GM21529 (cell line): ENCODE measurements around the gene ATP8B4.
A peak's percentile ranks its signal among the peaks of the same experiment; 100 is the strongest.
"Not testable (repeated sequence)": the region's sequence is repeated elsewhere in the genome, so short reads cannot be mapped to it uniquely, and the experiment has no call there.

Source experiments
- ATAC-seq: cut with Tn5 transposase; IDR thresholded peaks from one replicate; pipeline ENCODE4 v1.9.1; 2021; ENCODE audit not compliant: unreplicated experiment

Gene ATP8B4

DNA sequence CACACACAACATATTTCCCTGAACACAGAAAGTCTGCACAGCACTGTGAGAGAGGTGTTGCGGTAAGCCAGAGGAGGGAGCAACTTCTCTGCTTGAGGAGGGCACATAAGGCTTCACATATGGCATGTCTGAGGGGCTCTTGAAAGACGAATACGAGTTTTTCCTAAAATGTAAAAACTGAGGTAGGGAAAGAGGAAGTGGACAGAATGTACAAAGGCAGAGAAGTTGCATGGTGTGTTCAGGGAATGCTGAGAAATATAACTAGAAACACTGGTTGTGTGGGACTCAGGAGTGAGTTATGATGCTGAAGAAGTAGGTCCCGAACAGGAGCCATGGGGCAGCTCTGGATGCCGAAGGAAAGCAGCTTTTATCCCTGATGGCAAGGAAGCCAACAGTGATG, 22.8 kb upstream of the ATP8B4 start:
- ATAC-seq = no peak

GRCh38 chr15:50140983-50141382, 21.9 kb upstream of the ATP8B4 start:
- no peak for ATAC-seq

DNA sequence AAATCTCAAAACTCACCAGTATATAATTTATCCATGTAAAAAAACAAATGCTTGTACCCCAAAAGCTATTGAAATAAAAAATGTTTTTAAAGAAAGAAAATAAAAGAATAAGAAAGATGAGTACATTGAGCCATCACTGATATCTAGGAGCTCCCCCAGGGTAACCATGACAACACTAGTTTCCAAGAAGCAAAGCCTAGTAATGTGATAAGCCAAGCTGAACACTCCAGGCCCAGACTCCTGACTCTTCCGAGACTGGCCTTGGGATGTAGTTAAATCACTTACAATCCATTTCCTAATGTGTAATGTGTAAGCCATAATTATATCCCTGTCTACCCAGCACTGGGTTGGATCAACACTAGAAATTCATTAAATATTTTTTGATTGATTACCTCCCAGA, 21.1 kb upstream of the ATP8B4 start:
- no peak for ATAC-seq

- ATAC-seq = no peak
Measured at GRCh38 chr15:50138391-50138790, 19.4 kb upstream of the ATP8B4 start.

DNA sequence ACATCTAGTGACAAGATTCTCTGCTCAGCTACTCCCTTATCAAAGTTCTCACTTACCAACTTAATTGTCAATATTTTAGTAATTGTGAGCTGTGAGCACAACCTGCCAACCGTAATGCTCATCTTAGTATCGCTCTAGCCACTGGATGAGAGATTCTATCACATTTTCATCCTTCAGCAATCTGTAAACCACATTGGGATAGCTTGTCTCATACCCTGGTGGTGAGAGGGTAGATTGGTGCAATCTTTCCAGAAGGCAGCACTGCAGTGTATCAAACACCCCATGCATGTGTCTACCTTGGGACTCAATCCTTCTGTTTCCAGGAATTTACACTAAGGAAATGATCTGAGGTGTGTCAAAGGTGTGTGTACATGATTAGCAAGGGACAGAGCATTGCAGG, 18.9 kb upstream of the ATP8B4 start:
- no peak for ATAC-seq

DNA sequence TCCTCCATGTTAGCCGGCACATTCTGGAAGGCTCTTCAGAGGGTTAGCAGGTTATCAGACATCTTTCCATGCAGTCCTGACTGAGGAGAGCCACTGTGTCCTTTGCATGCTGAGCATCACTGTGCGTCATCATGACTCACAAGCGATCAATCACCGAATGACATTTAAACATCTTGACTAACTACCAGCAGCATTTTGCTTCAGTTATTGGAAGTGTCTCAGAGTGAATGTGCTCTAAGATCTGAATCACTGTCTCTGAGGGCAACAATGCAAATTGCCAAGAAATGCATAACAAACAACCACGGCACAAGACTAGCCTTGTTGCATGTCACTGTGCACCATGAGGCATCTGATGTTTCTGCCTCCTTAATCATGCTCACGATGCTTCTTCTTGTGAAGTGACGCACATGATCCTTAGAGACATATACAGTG, 18.3 kb upstream of the ATP8B4 start:
- ATAC-seq = no peak

DNA sequence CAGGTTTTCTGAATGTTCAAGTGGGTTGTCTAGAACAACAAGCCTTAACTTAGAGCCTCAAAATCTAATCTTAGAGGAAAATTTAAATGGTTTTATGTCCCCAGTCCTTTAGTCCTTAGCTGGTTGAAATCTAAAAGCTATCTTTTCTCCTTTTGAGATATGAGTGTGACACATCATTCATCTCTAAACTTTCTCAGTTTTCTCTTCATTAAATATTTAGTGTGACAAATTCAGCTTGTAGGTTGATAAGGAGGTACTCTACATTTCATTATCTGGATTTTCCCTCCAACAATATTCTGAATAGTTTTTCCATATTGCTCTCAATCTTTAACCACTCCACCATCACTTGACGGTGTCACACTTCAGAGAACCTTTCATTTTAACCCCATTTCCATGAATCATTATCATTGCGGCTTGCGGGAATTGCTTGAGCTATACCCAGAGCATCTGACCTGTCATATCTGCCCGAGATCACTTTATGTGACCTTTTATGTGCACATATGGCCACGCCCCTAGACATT, 16.1 kb upstream of the ATP8B4 start:
- ATAC-seq = peak; percentile 56

DNA sequence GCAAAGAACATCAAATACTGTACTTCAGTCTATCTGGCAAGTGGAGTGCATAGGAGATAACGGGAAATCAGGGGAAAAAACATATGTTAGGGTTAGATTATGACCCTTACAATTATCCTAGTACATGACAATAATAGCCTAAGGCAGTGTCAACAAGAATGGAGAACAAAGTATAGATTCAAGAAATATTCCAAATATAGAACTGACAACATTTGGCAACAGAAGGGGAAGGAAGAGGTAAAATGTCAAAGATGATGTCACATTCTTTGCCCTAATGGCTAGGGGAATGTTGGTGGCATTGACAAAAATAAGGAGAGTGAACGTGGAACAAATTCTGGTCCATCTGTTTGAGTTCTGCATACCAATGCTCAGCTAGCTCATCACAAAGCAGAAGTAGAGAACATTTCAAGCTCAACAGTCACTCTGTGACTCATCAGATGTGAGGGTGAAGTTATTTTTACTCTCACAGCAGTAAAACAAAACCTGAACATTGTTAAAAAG, 15.5 kb upstream of the ATP8B4 start:
- ATAC-seq = peak; percentile 72

DNA sequence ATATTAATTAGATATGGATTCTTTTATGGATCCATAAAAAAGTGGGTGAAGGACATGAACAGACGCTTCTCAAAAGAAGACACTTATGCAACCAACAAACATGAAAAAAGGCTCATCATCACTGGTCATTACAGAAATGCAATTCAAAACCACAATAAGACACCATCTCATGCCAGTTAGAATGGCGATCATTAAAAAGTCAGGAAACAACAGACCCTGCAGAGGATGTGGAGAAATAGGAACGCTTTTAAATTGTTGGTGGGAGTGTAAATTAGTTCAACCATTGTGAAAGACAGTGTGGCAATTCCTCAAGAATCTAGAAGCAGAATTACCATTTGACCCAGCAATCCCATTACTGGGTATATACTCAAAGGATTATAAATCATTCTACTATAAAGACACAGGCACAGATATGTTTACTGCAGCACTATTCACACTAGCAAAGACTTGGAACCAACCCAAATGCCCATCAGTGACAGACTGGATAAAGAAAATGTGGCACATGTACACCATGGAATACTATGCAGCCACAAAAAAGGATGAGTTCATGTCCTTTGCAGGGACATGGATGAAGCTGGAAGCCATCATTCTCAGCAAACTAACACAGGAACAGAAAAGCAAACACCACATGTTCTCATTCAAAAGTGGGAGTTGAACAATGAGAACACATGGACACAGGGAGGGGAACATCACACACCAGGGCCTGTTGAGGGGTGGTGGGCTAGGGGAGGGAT, 13.4 kb upstream of the ATP8B4 start:
- not testable (repeated sequence) for ATAC-seq

DNA sequence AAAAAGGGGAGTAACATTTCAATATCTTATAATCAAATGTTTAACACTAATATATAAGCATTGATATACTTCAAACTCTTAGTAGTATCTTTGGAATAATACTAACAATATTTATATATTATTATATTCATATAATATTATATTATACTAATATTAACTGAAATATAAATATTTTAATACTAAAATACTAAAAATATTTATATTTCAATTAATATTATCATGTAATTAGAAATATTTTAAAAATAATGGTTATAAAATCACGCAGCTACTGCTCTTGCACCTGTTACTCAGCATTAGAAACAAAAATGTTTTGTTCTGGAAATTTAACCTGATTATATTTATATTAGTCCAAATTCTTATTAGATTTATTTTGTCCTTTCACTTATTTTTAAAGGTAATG, 12.6 kb upstream of the ATP8B4 start:
- no peak for ATAC-seq

DNA sequence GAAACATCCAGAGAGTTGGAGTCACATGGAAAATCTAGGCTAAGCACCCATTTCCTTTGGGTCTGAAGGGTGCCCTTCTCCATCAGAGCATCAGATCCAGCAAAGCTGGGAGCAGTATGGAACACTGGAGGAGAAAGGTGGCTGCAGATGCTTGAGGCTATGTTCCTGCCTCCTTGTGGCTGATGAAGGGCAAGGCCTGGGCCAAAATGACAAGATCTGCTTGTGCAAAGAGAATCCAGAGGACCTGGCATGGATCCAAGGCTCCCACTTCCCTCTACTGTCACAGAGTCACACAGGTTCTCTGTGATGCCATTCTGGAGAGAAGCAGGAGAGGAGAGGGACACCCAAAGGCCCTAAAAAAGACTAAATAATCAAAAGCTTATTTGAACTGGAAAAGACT, 9.2 kb upstream of the ATP8B4 start:
- no peak for ATAC-seq

GRCh38 chr15:50127255-50127777, 8.3 kb upstream of the ATP8B4 start:
- ATAC-seq = no peak

- no peak for ATAC-seq
Measured at GRCh38 chr15:50126072-50126471, 7.0 kb upstream of the ATP8B4 start.

DNA sequence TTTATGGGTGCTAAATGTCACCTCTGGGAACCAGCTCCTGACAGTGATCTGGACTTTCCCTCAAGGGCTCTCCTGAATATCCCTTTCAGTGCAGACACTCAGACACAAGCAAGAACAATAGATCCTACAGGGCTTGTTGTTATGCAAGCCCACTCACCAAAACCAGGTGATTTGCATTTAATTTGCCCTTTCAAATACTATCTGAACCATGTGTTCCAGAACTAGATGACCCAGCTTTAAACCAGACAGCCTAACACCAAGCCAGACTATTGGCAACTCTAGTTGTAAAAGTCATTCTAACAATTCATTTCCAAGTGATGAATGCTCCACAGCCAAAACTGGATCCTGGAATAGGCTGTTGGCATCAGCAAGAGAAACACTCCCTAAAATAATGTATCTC, 5.6 kb upstream of the ATP8B4 start:
- ATAC-seq = no peak

- ATAC-seq = no peak
Measured at GRCh38 chr15:50123861-50124557, 5.0 kb upstream of the ATP8B4 start.

- ATAC-seq = no peak
Measured at GRCh38 chr15:50120729-50121128, 1.7 kb upstream of the ATP8B4 start.

DNA sequence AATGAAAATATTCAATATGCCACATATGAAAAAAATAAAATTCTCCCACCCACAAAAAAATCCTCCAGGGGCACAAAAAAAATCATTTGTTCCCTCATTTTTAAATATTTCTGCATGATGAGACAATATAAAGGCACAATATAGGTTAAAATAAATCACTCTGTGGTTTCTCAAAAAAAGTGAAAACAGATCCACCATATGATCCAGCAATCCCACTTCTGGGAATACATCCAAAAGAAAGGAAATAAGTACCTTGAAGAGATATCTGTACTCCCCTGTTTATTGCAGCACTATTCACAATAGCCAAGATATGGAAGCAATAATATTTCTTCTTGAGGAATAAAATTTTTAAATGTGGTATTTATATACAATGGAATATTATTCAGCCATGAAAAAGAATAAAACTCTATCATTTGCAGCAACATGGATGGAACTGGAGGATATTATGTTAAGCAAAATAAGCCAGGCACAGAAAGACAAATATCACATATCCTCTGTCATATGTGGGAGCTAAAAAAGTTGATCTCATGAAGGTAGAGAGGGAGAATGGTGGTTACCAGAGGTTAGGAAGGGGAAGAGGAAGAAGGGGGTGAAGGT, 1.5 kb downstream of the ATP8B4 start:
- ATAC-seq = no peak

GRCh38 chr15:50116477-50116876, 2.6 kb downstream of the ATP8B4 start:
- ATAC-seq = peak; percentile 61

DNA sequence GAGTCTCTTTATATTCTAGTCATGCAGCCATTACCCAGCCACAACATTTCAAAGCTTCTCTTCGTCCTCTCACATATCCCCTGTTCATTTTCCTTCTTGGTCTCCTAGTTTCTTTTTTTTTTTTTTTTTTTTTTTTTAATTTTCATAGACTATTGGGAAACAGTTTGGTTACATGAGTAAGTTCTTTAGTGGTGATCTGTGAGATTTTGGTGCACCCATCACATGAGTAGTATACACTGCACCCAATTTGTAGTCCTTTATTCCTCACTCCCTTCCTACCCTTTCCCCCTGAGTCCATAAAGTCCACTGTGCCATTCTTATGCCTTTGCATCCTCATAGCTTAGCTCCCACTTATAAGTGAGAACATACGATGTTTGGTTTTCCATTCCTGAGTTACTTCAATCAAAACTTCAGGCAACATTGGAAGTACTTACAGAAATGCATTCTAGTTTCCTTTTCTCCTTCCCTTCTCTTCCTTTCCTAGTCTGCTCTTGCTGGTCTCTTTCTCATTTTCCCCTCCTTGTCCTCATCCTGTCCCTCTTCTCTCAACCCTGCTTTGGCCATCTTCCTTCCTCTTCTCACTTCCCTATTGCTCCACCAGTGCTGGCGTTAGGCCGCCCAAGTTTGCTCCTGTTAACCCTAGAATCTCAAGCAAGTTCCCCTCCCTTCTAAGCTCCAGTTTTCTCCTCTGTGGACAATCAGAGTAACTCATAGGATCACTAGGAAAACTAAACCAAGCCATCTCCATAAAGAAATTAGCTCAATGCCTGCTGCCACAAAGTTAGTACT, 4.8 kb downstream of the ATP8B4 start:
- no peak for ATAC-seq

DNA sequence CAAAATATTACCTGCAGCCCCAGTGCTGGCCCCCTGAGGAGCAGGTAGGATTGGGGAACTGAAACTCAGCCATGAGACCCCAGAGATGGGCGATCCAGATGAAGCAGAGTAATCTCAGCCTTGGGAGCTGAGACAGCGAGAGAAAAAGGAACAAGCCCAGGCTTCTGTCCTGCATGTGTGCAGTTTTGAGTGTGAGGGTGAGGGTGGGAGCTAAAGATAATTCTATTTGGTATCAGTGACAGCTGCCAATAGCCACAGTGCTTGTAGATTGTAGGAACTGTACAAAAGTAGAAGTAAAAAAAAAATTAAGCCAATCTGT, 5.9 kb downstream of the ATP8B4 start:
- no peak for ATAC-seq
